NCI-H345 treated with DMSO at 0.1 percent for 48 hours (cell line): ENCODE data around the gene MEAF6.

Source experiments
- DNase-seq: peaks from one replicate; lab custom pipeline; 2025; ENCODE audit not compliant: unreplicated experiment; lab: John Stamatoyannopoulos, UW

The MEAF6 gene

GRCh38 chr1:37446874-37447273 is 67.7 kb downstream of the MEAF6 start:
- DNase-seq, result no peak

GRCh38 chr1:37442644-37443043 is 71.9 kb downstream of the MEAF6 start:
- no peak for DNase-seq
